Upper lobe of left lung (tissue), 4 donors: Measurements from ENCODE around the gene RIPK1.

ENCODE experiments used
- CTCF ChIP-seq, 6 experiments: fragments of 450-650 bp in 4 of 6; fragments of 200-600 bp in 2 of 6; sonication (generic) in 2 of 6; IDR thresholded peaks; one replicate each; pipeline ENCODE4 v1.5.1; 2016 to 2019; ENCODE audit warnings: antibody characterized with exemption in 6 of 6
- EP300 ChIP-seq, 4 donors: sonication (generic); formaldehyde crosslinking; IDR thresholded peaks; one replicate each; pipeline ENCODE4 v1.5.1; 2017; ENCODE audit warnings: antibody characterized with exemption in 4 of 4, control low read depth in 2 of 4
- POLR2A ChIP-seq, 4 donors: fragments of 450-650 bp; IDR thresholded peaks; one replicate each; pipeline ENCODE4 v1.5.1; 2016 to 2017; ENCODE audit warnings: antibody characterized with exemption in 4 of 4, mild to moderate bottlenecking in 2 of 4
- POLR2AphosphoS5 ChIP-seq, 2 donors: sonication (generic); formaldehyde crosslinking; IDR thresholded peaks; one replicate each; pipeline ENCODE4 v1.5.1; 2017; ENCODE audit warnings: antibody characterized with exemption in 2 of 2

GRCh38 chr6:3128356-3129108 is 60.2 kb downstream of the RIPK1 start:
- TF ChIP-seq CTCF (IDR thresholded peaks at IDR 0.05) (no peak), POLR2AphosphoS5 (IDR thresholded peaks at IDR 0.05) (no peak), POLR2A (IDR thresholded peaks at IDR 0.05) (no peak), EP300 (IDR thresholded peaks at IDR 0.05) (no peak)
